LoVo (cell line): ENCODE measurements around the gene SEMA3E.

Experiments
- DNase-seq: peaks from one replicate; pipeline ENCODE4 v3.0.0-alpha.2; 2016; ENCODE audit warnings: low spot score

The SEMA3E gene

GRCh38 chr7:83640731-83641537, 8.0 kb downstream of the SEMA3E start:
- no peak for DNase-seq

GRCh38 chr7:83640240-83640639, 8.7 kb downstream of the SEMA3E start:
- DNase-seq, result no peak

GRCh38 chr7:83633516-83633915, 15.4 kb downstream of the SEMA3E start:
- no peak for DNase-seq

- DNase-seq, result no peak
These were observed 19.6 kb downstream of the SEMA3E start for GRCh38 chr7:83629117-83629880.

GRCh38 chr7:83617858-83618257, 31.1 kb downstream of the SEMA3E start:
- DNase-seq, result no peak

GRCh38 chr7:83614112-83614511, 34.8 kb downstream of the SEMA3E start:
- no peak for DNase-seq

GRCh38 chr7:83613232-83613631, 35.7 kb downstream of the SEMA3E start:
- DNase-seq, result no peak

- DNase-seq, result no peak
These were observed 37.2 kb downstream of the SEMA3E start for GRCh38 chr7:83611776-83612175.

GRCh38 chr7:83610649-83611304, 38.2 kb downstream of the SEMA3E start:
- no peak for DNase-seq

- DNase-seq, result no peak
These were observed 40.2 kb downstream of the SEMA3E start for GRCh38 chr7:83608716-83609115.

- no peak for DNase-seq
These were observed 45.3 kb downstream of the SEMA3E start for GRCh38 chr7:83603649-83604048.

- no peak for DNase-seq
These were observed 49.8 kb downstream of the SEMA3E start for GRCh38 chr7:83599131-83599530.

GRCh38 chr7:83593921-83594475, 54.9 kb downstream of the SEMA3E start:
- no peak for DNase-seq

- no peak for DNase-seq
These were observed 60.2 kb downstream of the SEMA3E start for GRCh38 chr7:83588602-83589240.

GRCh38 chr7:83586281-83586680, 62.7 kb downstream of the SEMA3E start:
- no peak for DNase-seq

GRCh38 chr7:83581667-83582435, 67.1 kb downstream of the SEMA3E start:
- no peak for DNase-seq

- no peak for DNase-seq
These were observed 69.2 kb downstream of the SEMA3E start for GRCh38 chr7:83579740-83580139.

- DNase-seq, result no peak
These were observed 73.5 kb downstream of the SEMA3E start for GRCh38 chr7:83575436-83575835.

GRCh38 chr7:83574616-83575015, 74.3 kb downstream of the SEMA3E start:
- no peak for DNase-seq

GRCh38 chr7:83562960-83563359, 86.0 kb downstream of the SEMA3E start:
- DNase-seq, result no peak

GRCh38 chr7:83562289-83562688, 86.7 kb downstream of the SEMA3E start:
- DNase-seq, result no peak
